ENCODE results near the gene CAPN9.
"Not testable (repeated sequence)": the region's sequence is repeated elsewhere in the genome, so short reads cannot be mapped to it uniquely, and the experiment has no call there.

The CAPN9 gene

DNA sequence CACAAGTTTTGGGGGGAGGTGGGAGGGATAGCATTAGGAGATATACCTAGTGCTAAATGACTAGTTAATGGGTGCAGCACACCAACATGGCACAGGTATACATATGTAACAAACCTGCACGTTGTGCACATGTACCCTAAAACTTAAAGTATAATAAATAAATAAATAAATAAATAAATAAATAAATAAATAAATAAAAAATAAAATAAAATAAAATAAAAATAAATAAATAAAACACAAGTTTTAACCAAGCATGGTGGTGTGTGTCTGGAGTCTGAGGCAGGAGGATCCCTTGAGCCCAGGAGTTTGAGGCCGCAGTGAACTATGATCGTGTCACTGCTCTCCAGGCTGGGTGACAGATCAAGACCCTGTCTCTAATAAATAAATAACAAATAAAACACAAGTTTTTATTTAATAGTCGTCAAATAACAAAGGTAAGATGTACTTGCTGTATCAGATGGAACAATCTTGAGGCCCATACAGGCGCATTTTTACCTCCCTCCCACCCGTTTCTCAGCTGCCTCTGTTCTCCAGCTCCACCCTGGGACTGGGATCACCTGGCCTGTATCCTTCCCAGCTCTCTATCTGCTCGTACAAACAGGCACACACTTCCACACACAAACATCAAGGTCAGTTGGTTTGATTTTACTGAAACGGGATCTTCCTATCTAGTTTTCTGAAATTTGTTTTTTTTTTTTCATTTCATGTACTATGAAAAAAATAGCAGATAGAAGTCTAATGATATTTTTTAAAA is 20.8 kb downstream of the CAPN9 start:
- DNase-seq (ENCODE audit: insufficient read length, low spot score); FAIRE-seq: not testable (repeated sequence)

DNA sequence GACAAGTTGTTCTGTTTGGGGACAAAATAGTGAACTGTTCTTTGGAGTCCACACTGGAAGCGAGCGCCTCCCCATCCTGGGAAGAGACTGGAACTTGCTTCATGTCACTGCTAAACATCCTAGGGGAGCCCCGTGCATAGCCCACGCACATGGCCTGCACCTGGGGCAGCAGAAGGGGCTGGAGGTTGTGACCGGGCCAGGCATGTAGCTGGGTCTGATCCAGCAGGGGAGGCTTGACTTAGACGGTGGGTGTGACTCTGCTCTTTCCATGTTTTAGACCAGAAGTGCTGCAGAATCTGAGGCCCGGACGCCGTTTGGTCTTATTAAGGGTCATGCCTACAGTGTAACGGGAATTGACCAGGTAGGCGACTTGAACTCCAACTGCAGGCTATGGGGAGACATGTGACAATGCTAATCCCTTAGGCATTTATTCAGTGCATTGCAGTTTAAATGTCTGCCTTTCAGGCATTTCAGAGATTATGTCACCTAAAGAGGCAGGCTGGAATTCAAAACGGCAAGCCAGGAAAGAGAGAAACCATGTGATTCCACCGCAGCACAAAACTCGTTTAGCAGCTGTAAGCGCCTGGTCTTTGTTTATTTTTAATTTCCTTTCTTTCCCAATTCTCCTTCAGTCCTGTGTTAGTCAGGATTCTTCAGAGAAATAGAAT is 21.8 kb downstream of the CAPN9 start:
- no peak for FAIRE-seq
- no peak for DNase-seq (ENCODE audit: insufficient read length, low spot score)

DNA sequence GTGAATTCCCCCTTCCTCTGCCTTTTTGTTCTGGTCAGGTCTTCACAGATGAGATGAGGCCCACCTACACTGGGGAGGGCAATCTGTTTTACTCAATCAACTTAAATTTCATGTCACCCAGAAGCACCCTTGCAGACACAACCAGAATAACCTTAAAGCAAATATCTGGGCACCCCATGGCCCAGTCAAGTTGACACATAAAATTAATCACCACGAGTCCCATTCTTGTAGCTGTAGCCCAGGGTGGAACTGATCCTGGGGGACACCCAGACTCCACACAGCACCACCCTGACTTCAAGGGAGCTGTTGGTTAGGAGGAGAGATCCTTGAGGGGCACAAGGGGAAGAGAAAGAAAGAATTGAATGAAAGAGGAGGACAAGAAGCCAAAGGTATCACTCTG is 23.1 kb downstream of the CAPN9 start:
- no peak for FAIRE-seq
- no peak for DNase-seq (ENCODE audit: insufficient read length, low spot score)

DNA sequence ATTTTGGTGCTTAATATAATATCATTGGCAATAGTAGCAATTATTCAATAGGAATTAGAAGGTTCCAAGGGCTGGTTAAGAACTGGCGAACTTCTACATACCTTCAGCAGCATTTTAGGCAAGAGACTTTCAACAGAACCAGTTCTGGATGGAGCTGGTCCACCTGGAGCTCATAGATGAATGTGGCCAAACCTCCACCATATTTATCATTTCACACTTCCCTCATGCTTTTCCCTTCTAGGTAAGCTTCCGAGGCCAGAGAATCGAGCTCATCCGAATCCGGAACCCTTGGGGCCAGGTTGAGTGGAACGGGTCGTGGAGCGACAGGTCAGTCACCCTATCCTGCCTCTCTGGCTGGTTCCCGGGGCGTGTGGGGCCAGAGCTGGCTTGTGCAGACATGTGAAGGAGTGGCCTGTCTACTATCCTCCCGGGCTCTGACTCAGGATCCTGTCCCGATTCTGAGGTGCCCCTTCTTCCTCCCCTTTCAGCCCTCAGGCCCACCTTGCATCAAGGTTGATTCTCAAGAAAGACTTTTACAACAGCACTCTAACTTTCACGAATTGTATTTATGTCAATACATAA is 24.7 kb downstream of the CAPN9 start:
- FAIRE-seq (no peak), DNase-seq (ENCODE audit: insufficient read length, low spot score) (no peak)

DNA sequence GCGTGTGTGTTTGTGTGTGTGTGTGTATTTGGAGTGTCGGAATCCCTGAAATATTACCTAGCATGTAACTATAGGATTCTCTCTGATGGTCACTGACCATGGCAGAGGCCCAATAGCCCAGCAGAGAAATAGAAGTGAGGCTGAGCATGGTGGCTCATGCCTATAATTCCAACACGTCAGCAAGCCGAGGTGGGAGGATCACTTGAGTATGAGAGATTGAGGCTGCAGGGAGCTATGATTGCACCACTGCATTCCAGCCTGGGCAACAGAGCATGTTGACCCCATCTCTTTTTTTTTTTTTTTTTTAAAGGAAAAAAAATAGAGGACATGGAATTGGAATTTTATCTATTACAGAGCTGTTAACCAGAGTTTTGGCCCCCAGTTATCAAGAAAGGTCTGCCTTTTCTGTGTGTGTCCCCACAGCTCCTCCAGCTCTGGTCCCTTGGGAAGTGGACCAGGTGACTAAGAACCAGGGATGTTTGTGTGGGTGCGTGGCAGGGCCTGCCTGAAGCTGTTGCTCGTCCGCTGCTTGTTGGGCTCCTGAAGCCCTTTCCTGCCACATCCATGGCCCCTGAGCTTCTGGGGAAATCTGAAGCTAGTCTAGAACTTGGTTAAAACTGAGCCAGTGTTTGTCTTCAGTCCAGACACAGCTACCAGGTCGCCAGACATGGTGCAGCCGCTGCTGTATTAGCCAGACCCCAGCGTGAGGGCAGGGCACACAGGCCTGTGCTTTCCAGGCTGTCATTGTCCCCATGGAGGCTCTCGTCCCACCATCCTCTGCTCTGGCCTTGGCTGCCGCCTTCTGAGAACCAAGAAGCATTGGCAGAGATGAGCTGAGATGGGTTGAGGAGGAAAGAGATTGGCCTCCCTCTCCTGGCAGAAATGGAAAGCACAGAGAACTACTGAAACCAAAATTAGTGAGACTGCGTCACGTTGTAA is 25.5 kb downstream of the CAPN9 start:
- FAIRE-seq (no peak), DNase-seq (ENCODE audit: insufficient read length, low spot score) (peak; percentile 43)

DNA sequence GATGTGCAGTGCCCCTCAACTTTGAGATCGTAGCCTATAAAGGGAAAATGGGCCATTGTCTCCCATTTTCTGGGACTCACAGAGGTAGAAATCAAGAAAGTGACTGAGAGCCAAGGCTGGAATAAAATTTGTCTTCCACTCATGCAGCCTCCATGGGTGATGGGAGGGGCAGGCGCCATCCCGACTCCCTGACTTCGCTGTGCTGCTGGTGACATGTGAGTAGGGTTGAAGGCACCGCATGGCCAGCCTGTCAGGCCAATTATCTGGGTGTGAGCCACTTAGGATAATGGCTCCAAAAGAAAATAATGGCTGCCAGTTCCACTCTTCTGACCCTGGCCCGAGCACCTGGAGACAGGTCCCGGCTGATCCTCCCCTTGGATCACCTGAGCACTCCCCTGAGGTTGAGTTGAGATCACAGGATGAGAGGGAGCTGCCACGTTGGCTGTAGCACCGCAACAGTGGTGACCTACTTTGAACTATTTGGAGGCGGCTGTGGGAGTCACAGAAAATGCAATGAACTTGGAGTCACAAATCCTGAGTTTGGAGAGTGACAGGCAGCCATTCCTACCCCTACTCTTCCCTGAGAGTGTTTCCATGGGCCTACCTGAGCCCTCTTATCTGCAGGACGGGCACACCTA is 26.3 kb downstream of the CAPN9 start:
- FAIRE-seq (no peak), DNase-seq (ENCODE audit: insufficient read length, low spot score) (no peak)

DNA sequence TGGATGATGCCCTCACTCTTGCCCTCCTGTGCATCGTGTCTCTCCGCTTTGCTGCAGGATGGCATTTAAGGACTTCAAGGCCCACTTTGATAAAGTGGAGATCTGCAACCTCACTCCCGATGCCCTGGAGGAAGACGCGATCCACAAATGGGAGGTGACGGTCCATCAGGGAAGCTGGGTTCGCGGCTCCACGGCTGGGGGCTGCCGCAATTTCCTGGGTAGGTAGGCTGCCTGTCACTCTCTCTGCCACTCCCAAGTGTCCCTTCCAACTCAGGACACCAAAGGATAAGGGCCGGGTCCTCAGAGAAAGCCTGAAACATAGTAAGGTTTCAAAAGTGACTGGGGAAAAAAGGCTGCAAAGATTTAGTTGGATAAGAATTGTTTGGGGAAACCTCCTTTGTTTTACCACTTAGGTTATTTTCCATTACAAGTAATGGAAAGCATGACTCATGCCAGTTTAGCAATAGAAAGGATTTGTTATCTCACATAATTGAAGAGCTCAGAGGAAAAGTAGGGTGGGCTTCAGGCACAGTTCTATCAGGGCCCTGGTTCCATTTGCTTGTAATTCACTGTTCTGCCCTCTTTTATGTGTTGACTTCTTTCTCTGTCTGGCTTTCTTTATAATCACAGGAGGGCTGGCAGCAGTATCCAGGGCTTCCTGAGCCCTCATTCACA is 31.9 kb downstream of the CAPN9 start:
- no peak for FAIRE-seq

DNA sequence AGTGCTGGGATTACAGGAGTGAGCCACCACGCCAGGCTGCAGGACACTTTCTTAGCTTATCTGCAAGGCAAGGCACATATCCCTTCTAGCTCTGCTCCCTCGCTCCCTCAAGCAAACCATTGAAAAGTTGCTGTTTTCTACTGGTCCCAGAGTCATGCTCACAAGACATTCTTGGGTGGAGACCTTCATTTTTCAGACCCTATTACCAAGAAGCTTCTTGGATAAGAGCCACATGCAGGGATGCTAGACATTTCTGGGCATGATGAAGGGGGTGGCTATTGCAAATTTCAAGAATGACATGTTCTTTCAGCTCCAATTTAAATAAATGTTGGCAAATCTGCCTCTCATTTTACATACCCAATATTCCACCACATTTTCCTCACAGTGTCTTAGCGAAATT is 33.9 kb downstream of the CAPN9 start:
- FAIRE-seq (no peak), DNase-seq (ENCODE audit: insufficient read length, low spot score) (no peak)

More for the DNA sequence above, 31.9 kb downstream of the CAPN9 start:
- no peak for DNase-seq (ENCODE audit: insufficient read length, low spot score)

DNA sequence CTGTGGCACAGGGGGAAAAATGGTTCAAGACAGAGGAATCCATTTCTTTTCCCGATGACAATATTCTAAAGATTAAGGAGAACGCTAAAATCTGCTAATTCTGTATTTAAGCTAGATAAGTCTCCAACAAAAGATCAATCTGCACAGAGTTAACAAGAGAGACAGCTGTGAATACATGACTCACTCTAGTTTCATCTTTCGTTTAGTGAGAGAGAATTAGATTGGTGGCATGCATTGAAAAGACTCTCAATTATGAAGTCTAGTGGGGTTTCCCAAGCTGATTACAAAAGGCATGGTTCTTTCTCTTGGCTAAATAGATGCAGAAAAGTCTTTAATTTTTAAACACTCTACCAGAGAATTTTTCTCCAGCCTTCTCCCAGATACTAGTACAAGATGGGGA is 34.4 kb downstream of the CAPN9 start:
- no peak for FAIRE-seq

DNA sequence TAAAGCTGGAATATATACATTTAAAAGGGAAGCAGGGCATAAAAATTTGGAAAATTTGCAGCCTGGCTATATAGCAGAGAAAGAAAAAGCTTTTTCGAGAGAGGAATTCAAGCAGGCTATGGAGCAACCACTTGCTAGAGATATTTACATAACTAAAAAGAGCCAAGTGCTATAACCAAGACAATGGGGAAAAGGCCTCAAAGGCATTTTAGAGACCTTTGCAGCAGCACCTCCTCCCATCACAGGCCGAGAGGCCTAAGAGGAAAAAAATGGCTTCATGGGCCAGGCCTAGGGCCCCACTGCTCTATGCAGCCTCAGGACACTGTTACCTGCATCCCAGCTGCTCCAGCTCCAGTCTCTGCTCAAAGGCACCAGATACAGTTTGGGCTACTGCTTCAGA is 37.0 kb downstream of the CAPN9 start:
- DNase-seq (ENCODE audit: insufficient read length, low spot score) (no peak), FAIRE-seq (no peak)

More for the DNA sequence above, 34.4 kb downstream of the CAPN9 start:
- no peak for DNase-seq (ENCODE audit: insufficient read length, low spot score)

DNA sequence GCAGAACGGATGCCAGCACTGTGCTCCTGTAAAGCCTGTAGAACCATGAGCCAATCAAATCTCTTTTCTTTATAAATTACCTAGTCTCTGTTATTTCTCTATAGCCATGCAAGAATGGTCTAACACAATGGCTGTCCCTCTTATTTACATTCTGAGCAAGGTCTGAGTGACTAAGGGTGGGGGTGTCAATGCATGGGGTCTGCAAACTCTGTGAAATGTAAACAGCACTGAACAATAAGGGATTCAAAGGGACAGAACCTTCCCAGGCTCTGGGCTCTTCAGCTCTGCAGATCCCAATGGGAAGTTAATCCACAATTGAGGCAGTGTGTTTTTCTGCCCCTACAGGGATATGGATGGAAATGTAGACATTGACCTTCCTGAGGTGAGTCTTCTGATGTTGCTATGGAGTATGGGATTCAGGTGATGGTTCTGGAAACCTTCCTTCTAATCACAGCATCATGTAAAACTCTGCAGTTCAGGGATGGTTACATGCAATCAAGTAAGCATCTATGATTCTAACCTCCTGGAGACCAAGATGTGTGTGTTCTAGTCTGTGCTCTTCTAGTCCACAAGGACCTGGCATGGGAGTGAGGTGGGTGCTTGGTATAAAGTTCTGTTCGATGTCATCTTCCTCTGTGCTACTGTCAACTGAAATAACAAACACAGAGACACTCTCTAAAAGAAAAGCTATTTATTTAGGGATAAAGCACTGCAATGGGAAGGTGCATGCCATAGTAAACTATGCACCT is 38.6 kb downstream of the CAPN9 start:
- FAIRE-seq = no peak
- no peak for DNase-seq (ENCODE audit: insufficient read length, low spot score)

DNA sequence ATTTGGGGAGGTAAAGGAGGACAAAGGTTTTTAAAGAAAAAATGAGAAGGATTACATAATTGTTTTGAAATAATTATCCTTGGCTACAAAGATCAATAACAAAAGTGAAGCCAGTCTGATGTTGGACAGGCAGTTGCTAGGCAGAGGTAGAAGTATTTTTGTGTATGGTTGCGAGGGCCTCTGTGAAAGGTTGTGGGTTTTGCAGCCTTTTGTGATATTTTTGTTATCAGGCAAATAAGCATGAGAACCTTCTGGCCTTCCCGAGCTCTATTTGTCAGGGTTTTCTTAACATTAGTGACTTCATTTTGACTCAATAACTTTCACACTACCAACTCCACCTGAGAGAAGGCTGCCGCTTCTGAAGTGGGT is 39.2 kb downstream of the CAPN9 start:
- no peak for FAIRE-seq
- DNase-seq (ENCODE audit: insufficient read length, low spot score) = no peak

DNA sequence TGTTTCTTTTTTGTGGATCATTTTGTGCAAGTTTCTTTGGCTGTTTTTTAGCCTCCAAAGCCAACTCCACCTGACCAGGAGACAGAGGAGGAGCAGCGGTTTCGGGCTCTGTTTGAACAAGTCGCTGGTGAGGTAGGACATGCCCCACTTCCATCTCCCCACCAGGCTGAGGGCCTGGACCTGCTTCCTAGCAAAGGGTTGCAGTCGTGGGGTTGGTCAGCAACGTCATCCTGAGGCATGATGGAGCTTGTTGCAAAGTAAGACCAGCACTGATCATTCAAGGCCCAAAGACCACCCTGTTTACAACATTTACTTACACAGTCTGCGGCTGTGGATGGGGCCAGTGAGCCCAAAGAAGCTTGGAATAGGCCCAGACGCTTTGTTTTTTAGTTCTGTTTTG is 40.3 kb downstream of the CAPN9 start:
- no peak for DNase-seq (ENCODE audit: insufficient read length, low spot score)
- no peak for FAIRE-seq

DNA sequence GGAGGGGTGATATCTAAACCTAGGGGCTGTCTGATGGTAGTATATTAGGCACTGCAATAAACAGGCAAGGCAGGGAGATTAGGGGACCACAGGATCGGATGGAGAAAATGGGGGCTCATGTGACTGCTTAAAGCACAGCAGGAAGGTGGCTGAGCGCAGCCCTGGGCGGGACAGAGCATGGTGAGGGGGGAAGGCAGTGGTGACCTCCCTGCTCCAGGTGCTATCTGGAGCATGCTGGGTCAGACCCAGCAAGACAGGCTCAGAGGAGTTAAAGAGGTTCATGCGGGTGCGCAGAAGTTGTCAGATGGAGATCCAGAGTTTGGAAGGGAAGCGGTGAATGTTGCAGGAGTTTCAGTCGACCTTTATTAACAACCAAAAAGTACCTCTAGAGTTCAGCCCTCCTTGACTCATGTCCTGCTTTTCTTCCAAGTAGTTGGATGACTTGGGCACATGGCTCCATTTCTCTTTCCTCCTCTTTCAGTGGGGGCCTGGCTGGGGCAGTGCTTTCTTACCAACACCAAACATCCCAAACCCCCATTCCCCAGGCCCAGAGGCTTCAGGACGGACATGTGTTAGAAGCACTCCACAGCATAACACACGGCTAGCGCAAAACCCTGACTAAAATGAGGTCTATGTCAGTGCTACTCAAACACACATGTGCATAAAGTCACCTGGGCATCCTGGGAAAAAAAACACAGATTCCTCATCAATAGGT is 41.5 kb downstream of the CAPN9 start:
- DNase-seq (ENCODE audit: insufficient read length, low spot score) (no peak), FAIRE-seq (no peak)

DNA sequence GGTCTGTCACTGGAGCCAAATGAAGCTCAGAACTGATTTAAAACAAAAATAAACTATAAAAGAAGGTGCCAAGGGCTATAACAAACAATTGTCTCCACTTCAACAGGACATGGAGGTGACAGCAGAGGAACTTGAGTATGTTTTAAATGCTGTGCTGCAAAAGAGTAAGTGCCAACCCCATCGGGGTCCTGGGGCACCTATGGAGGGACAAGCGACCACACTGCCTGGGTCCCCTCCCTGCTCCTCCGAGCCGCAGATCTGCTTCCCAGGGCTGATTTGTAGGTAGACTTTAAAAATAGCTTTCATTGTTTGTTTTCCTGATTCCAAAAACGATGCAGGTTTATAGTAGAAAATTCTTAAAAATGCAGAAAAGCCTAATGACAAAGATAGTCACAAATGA is 42.8 kb downstream of the CAPN9 start:
- DNase-seq (ENCODE audit: insufficient read length, low spot score) = no peak
- FAIRE-seq = no peak

DNA sequence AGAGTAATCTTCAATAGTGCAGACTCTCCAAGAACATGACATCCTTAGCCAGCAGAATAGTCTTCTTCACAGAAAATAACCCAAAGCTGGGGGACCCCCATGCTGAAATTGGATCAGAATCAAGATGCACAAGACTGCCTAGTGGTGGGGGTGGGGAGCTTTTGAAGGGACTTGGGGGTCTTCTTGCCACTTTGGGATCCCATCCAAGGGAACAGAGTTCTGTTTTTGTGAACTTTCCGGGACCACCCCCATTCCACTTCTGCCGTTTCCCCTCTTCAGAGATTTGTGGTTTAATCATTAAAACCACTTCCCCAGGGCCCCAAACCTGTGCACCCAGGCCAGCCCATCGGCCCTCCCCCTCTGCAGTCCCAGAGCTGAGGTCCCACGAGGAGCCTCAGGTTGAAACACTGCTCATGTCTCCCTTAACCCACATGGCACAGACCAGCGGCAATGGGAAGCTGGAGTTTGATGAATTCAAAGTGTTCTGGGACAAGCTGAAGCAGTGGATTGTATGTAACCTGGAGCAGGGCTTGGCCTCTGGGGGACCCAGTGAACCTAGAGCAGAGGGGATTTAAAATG is 44.9 kb downstream of the CAPN9 start:
- no peak for FAIRE-seq
- DNase-seq (ENCODE audit: insufficient read length, low spot score) = no peak

DNA sequence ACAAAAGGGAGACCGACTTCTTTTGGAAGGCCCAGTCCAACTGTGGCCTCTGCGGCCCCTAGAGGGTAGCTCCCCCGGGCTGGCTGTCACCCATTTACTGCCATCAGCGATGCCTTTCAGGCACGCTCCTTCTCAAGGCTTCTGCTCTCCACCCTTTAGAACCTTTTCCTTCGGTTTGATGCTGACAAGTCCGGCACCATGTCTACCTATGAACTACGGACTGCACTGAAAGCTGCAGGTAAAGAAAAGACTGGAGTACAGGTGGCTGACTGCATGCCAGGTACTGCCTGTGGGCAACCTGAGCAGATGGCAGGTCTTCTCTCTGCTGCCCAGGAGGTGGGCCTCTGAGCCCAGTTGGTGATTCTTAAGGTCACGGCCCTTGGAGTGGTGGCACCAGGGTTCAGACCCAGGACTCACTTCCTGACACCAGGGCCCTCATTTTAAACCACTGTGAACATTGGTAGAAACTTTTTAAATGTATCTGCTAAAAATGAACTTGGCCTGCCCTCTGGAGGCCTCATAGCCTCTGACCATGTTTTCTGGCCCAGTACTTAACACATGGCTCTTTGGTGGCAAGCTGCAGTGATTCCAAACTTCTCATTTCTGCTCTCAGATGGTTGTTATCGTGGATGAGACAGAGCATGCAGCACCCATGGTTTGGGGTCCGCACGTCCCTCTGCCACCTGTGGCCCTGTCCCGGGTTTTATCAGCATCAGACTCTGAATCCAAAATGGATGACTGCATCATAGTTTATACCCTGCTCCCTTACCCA is 45.7 kb downstream of the CAPN9 start:
- DNase-seq (ENCODE audit: insufficient read length, low spot score) (no peak), FAIRE-seq (no peak)

DNA sequence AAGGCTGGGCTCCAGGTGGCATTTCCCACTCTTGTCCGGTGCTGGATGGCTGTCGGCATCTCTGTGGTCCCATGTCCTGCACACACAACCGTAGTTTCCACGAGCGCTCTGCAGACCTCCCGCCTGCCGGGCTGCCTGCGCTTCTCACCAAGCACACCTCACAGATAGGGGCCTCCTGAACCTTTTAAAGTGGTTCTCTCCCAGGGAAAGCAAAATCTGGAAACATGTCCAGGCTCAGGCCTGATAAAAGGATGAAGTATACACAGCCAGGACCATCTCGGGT is 46.2 kb downstream of the CAPN9 start:
- no peak for DNase-seq (ENCODE audit: insufficient read length, low spot score)
- no peak for FAIRE-seq

Measured in HTR-8/SVneo (cell line).